GM13976 (cell line): ENCODE data around the gene OSBPL1A.

Experiments used
- DNase-seq: peaks from one replicate; pipeline ENCODE4 v3.0.0; 2012; ENCODE audit warnings: low spot score
- CTCF ChIP-seq: IDR thresholded peaks from 2 replicates; pipeline ENCODE4 v1.5.1; 2012; ENCODE audit warnings: borderline replicate concordance, mild to moderate bottlenecking; ENCODE audit not compliant: insufficient read depth; ENCODE audit errors: extremely low read depth, missing control alignments, control extremely low read depth
- in situ Hi-C: fragments of 300-500 bp; cut with MboI; formaldehyde crosslinking; loops from one replicate; pipeline ENCODE4 v1.12.0; 2022; ENCODE audit warnings: low sequenced_read_pairs, mixed read lengths, inconsistent platforms; ENCODE audit not compliant: unreplicated experiment

OSBPL1A gene

GRCh38 chr18:24417480-24417879 is 19.9 kb upstream of the OSBPL1A start:
- no peak for DNase-seq
- in situ Hi-C loops, result no loop called here
- no peak for TF ChIP-seq CTCF

- TF ChIP-seq CTCF, result no peak
- DNase-seq, result no peak
- in situ Hi-C loops, result no loop called here
Observed at GRCh38 chr18:24414349-24415003, 16.9 kb upstream of the OSBPL1A start.

- TF ChIP-seq CTCF, result no peak
- DNase-seq, result no peak
- in situ Hi-C loops, result no loop called here
Observed at GRCh38 chr18:24413148-24413547, 15.5 kb upstream of the OSBPL1A start.

GRCh38 chr18:24408496-24408895 is 10.9 kb upstream of the OSBPL1A start:
- in situ Hi-C loops, result no loop called here
- DNase-seq, result no peak
- no peak for TF ChIP-seq CTCF

GRCh38 chr18:24404591-24404990 is 7.0 kb upstream of the OSBPL1A start:
- no peak for TF ChIP-seq CTCF
- no peak for DNase-seq
- in situ Hi-C loops, result no loop called here

GRCh38 chr18:24403076-24403475 is 5.5 kb upstream of the OSBPL1A start:
- no peak for DNase-seq
- in situ Hi-C loops, result no loop called here
- TF ChIP-seq CTCF, result no peak
